KBM-7 (cell line): ENCODE data around the gene GINS3.

Experiments
- DNase-seq: peaks from one replicate; pipeline ENCODE4 v3.0.0-alpha.2; 2015
- in situ Hi-C: fragments of 300-500 bp; cut with MboI; formaldehyde crosslinking; loops from 2 replicates; pipeline ENCODE4 v1.14.3; 2020; ENCODE audit warnings: low sequenced_read_pairs, low pct_unique_long_range_greater_than_20kb, mixed read lengths

Gene GINS3

DNA sequence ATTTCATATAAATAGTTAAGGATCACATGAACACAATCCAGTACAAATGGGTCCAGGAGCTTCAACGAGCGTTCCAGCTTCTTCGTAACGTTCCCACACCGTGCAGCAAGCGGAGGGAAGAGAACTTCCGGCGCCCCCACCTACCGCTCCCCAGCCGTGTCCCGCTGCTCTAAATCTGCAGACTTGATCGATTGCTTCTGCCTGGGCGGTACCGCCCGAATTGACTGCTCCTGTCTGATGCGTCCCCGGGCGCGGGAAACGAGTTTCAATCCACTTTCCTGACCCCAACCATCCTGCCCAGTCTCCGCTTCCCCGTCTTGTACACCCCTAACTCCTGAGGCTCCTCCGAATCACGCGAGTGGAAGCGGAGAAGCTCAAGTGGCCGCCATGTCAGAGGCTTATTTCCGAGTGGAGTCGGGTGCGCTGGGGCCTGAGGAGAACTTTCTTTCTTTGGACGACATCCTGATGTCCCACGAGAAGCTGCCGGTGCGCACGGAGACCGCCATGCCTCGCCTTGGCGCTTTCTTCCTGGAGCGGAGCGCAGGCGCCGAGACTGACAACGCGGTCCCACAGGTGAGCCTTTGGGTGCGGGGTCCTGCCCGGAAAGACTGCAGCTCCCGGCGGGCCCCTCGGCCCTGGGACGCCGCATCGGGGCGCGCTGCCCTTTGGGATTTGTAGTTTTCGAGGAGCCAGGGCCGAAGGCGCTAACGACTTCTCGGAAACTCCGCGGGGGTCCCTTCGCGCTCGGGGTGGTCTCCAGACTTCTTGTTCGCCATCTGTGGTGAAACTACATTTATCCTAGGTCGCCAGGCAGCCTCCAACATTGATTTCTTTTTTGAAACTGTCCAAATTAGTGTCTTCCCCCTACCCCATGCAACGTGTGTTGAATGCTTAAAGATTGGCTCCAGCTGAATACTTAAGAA, at the start of gene GINS3:
Gene GINS3 (plus strand): TSS at position 257 of the 923 bp plus-strand sequence. CDS start 131 bp downstream, at position 388.
- in situ Hi-C loops = no loop called here
- DNase-seq = peak; percentile 85

GRCh38 chr16:58343562-58343961, 48.7 kb upstream of the GINS3 start:
- in situ Hi-C loops = loop anchor here (25.0 kb wide), 1 partner anchor 319 kb away; no protein-coding TSS in a partner anchor
- DNase-seq = no peak

DNA sequence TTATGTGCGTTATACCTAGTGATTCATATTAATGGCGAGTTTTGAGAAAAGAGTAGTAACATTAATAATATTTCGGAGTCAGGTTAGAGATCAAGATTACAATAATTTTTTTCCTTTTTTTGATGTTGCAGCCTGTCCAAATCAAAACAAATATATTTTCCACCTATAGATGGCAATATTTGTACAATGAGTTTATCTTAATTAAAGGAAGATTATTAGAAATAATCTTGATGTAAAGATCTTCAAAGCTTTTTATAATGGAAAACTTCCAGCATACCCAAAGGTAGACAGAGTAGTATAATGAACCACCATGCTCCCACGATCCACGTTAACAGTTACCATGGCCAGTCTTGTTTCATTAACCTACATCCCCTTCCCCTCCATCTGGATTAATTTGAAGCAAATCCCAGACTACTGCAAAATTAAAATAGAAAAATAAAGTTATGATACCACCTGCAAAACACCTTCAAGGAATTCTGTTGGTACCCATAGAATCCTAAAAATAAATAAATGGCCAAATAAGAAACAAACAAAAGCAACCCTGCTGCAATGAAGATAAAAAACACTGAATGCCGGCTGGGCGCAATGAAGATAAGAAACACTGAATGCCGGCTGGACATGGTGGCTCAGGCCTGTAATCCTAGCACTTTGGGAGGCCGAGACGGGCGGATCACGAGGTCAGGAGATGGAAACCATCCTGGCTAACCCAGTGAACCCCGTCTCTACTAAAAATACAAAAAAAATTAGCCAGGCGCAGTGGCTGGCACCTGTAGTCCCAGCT, 46.5 kb upstream of the GINS3 start:
- in situ Hi-C loops = loop anchor here (25.0 kb wide), 1 partner anchor 317 kb away; no protein-coding TSS in a partner anchor
- no peak for DNase-seq

- in situ Hi-C loops = loop anchor here (25.0 kb wide), 1 partner anchor 315 kb away; no protein-coding TSS in a partner anchor
- no peak for DNase-seq
Observed at GRCh38 chr16:58346831-58347371, 45.4 kb upstream of the GINS3 start.

DNA sequence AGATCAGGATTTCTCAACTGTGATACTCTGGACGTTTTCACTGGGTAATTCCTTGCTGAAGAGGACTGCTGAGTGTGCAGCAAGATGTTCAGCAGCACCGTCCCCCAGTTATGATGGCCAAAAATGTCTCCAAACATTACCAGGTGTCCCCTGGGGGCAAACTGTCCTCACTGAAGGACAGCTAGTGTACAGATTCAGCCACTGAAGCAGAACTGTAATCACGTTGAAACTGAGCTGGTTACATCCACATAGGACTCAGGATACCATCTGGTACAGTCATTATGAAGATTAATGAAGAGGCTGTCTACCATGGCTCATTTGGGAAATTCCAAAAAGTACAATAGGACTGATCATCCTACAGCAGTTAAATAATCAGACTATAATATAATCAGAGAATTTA, 43.3 kb upstream of the GINS3 start:
- DNase-seq = no peak
- in situ Hi-C loops = loop anchor here (25.0 kb wide), 1 partner anchor 313 kb away; no protein-coding TSS in a partner anchor

- DNase-seq = no peak
- in situ Hi-C loops = no loop called here
Observed at GRCh38 chr16:58352690-58353089, 39.6 kb upstream of the GINS3 start.

DNA sequence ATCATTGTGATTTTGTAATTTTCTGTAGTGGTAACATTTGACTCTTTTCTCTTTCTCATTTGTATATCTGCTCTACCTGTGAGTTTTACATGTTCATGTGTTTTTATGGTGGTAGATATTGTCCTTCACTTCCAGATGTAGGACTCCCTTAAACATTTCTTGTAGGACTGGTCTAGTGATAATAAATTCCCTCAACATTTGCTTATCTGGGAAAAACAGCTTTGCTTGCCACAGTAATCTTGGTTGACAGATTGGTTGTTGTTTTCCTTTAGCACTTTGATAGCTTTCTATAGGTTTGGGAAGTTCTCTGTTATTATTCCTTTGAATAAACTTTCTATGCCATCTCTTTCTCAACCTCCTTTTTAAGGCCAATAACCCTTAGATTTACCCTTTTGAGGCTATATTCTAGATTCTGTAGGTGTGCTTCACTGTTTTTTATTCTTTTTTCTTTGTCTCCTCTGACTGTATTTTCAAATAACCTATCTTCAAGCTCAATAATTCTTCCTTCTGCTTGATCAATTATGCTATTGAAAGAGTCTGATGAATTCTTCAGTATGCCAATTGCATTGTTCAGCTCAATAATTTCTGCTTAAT, 32.1 kb upstream of the GINS3 start:
- DNase-seq = no peak
- in situ Hi-C loops = no loop called here

DNA sequence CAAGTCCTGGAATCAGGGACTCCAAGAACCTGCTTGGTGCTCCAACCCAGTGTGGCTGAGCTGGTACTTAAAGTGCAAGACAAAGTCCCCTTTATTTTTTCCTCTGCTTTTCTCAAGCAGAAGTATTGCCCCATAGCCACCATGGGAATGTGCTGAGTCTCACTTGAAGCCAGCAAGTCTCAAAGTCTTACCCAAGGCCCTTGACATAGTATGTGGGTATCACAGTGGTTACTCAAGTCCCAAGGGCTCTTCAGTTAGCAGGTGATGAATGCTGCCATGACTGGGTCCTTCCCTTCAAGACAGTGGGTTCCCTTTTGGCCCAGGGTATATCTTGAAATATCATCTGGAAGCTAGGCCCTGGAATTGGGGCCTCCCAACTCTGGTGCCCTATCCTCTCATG, 30.5 kb upstream of the GINS3 start:
- in situ Hi-C loops = no loop called here
- no peak for DNase-seq

- in situ Hi-C loops = no loop called here
- DNase-seq = no peak
Observed at GRCh38 chr16:58363746-58364393, 28.4 kb upstream of the GINS3 start.

DNA sequence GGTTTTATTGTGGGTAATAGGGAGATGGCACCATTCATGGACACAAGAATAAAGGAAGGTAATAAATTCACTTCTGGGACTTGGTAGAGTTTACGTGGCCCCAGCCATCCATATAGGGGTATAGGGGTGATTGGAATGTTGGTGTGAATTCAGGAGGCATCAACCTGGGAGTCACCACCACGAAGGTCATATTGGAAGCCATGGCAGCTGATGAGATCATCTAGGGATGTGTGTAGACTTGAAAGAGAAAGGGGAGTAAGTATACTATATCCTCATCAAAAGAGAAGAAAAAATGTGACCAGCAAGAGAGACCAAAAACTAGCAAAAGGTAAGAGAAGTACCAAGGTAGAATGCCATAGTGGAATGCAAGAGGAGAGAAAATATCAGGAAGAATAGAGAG, 26.6 kb upstream of the GINS3 start:
- DNase-seq = no peak
- in situ Hi-C loops = no loop called here

DNA sequence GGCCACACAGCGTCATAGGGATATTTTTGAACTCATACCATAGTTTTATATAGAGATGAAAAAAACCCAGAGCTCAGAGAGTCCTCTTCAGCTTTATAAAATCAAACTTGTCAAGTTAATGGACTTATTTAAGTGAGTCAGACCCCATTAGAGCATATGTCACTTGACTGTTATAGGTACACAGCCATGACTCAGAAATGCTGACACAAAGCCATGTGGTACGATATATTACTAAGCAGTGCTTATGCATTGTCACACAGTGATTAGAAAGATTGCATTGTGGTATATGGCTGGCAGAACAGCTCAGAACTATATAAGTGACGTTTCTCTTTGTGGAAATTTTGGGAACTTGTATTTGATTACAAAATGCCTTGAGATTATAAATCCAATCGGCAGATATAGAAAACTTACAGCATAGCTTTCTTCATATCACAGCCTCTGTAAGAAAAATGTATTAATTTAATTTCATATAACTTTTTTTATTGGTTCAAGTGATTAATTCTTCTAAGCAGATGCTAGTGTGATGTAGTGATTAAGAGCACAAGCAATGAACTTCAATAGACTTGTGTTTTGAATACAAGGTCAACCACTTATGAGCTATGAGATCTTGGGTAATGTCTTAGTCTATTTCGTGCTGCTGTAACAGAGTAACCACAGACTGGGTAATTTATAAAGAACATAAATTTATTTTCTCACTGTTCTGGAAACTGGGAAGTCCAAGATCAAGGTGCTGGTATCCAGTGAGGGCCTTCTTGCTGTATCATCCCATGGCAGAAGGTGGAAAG, 25.8 kb upstream of the GINS3 start:
- in situ Hi-C loops = no loop called here
- DNase-seq = no peak

DNA sequence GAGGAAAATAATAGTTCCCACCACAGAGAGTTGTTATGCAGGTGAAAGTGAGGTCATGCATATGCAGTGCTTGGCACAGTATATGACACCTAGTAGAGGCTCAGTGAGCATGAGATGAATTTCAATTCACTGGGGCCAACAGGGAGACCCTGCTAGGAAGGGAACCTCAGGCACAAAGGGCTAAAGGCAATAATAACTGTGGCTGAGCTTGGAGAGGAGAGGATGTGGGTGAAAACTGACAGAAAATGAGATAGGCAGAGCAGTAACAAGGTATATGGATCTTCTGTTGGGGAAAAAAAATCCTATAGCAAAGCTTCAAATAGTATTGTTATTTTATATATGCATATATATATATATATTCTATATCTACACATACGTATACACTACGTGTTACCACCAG, 25.0 kb upstream of the GINS3 start:
- in situ Hi-C loops = no loop called here
- no peak for DNase-seq

- no peak for DNase-seq
- in situ Hi-C loops = no loop called here
Observed at GRCh38 chr16:58371841-58372240, 20.4 kb upstream of the GINS3 start.

DNA sequence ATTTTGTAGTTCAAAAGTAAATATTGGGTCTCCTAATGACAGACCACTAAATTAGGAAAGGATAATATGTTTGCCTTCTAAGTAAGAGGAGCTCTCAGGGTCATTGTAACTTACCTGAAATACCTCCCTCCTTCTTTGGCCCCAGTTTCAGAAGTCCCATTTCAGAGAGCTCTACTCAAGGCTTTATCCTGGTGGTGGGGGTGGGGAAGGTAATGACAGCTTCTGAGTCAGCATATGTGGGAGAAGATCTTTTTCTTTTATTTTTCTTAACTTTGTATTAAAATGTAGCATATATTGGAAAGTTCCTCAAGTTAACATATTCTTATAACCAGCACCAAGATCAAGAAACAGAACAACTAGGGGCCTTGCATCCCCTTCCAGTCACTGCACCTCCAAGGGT, 16.9 kb upstream of the GINS3 start:
- in situ Hi-C loops = no loop called here
- DNase-seq = no peak

GRCh38 chr16:58377932-58378331, 14.3 kb upstream of the GINS3 start:
- in situ Hi-C loops = no loop called here
- no peak for DNase-seq

- in situ Hi-C loops = no loop called here
- DNase-seq = no peak
Observed at GRCh38 chr16:58378401-58378800, 13.9 kb upstream of the GINS3 start.

GRCh38 chr16:58379736-58380135, 12.5 kb upstream of the GINS3 start:
- DNase-seq = no peak
- in situ Hi-C loops = no loop called here

- DNase-seq = no peak
Observed at GRCh38 chr16:58381661-58382060, 10.6 kb upstream of the GINS3 start.

More at GRCh38 chr16:58381661-58382060, 10.6 kb upstream of the GINS3 start:
- in situ Hi-C loops = no loop called here
